ENCODE measurements around the gene DNAJC9.
"Not testable (repeated sequence)": the region's sequence is repeated elsewhere in the genome, so short reads cannot be mapped to it uniquely, and the experiment has no call there.

Gene DNAJC9

DNA sequence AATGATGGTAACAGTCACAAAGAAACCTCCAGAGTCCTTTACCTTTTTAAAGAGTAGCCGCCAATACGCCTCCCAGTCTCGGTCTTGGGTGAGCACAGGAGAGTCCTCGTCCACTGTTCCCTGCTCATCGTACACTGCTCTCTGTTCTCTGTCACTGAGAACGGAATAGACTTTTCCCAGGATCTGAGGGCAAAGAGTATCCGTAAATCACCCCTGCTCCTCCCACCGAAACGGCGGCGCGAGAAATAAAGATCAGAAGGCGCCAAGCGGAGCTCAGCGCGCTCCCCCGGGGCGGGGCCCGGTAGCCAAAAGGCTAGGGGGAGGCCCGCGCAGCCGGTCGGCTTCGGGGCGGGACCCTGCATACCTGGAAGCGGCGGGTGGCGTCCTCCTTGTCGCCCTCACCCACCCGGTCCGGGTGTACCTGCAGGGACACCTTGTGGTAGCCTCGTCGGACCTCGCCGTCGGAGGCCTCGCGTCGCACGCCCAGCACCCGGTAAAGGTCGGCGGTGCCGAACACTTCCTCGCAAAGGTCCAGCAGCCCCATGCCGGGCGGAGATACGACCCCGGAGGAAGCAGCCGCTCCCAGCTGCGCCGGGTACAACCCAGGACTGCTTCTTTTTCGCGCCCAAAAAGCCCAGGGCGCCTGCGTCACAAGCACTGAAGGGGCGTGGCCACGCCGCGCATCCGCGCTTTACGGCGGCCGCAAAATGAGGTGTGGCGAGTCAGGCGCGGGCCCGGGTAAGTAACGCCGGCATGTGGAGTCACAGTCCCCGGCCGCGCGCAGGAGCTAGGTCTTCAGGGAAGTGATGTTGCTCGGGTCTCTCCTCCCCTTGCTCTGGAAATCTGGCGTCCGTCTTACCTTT, at the start of gene DNAJC9:
TSS of gene DNAJC9 (minus strand) at position 610 of the 863 bp plus-strand sequence. CDS start at position 544, 66 bp downstream.
- DNase-seq, result peak; percentile 98

DNA sequence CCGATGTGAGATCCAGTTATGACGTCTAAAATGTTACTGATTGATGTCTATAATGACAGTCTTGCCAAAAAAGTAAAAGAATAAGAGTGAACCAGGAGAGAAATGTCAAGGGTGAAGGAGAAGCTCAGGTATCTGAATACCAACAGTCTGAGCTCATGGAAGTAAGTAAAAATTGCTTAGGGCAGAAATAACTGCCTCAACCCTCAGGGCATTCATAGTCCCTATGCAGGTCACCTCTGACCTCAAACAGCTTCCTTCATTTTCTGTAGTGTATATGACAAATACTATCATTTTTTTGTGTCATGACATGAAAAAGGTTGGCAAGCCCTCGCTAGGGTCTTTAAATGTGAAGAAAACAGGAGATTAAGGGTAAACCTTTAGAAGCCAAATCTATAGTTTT, 46.4 kb upstream of the DNAJC9 start:
- DNase-seq, result no peak

- no peak for DNase-seq
Measured at GRCh38 chr10:73289958-73290357, 42.9 kb upstream of the DNAJC9 start.

GRCh38 chr10:73287441-73287840, 40.4 kb upstream of the DNAJC9 start:
- peak; percentile 9 for DNase-seq

- DNase-seq, result no peak
Measured at GRCh38 chr10:73281097-73281496, 34.0 kb upstream of the DNAJC9 start.

GRCh38 chr10:73264423-73264822, 17.4 kb upstream of the DNAJC9 start:
- no peak for DNase-seq

DNA sequence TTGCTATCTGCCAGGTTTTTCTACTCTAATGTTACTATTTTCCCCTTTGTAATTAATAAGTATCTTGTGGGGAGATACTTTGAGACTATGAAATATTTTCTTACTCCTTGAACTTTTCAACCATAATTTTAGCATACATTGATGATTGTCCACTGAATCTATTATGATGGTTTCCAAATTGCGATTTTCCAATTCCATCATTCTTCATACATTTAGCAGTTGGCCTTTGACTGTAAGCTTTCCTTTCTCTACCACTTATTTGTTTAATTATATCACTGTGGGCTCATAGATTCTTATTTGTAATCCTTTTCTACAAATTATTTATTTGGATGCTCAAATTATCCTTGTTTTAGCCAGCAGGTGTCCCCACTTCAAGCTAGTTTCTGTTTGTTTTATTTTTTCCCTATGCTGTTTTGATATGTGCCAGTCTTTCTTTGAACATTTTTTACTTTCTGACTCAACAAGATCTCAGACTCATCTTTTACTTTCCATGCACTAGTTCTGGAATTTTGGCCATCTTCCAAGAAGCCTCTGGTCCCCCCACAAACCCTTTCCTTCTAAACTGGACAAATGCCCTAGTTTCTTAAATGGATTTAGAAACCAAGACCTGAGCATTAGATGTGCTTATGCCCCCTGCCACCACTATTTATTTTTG, 16.8 kb upstream of the DNAJC9 start:
- DNase-seq, result peak; percentile 65

DNA sequence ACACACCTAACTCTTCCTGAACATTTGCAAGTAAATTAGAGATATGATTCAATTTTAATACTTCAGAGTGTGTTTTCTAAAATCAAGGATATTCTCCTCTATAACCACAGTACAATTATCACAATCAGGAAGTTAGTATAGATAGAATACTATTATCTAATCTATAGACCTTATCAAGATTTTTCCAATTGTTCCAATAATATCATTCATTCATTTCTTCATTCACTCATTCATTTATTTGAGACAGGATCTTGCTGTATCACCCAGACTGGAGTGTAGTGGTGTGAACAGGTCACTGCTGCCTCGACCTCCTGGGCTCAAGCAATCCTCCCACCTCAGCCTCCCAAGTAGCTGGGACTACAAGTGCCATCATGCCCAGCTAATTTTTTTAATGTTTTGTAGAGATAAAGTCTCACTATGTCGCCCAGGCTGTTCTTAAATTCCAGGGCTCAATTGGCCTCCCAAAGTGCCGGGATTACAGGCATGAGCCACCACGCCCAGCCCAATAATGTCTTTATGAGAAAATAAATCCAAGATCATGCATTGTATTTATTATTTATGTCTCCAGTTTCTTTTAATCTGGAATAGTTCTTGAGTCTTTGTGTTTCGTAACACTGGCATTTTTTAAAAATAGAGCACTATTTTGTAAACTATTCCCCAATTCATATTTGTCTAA, 16.0 kb upstream of the DNAJC9 start:
- DNase-seq, result no peak

DNA sequence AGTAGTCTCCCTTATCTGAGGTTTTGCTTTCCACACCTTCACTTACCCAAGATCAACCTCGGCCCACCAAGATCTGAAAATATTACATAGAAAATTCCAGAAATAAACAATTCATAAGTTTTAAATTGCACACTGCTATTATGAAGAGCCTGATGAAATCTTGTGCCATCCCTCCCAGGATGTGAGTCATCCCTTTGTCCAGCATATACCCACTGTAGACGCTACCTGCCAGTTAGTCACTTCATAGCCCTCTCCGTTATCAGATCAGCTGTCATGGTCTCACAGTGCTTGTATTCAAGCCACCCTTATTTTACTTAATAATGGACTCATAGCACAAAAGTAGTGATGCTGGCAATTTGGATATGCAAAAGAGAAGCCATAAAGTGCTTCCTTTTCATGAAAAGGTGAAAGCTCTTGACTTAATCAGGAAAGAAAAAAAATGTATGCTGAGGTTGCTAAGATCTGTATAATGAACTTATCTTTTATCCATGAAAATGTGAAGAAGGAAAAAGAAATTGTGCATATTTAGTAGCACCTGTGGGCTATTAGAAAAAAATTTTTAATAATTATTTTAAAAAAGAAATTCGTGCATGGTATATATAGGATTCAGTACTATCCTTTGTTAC, 15.2 kb upstream of the DNAJC9 start:
- DNase-seq, result peak; percentile 54

- DNase-seq, result no peak
Measured at GRCh38 chr10:73261362-73261995, 14.4 kb upstream of the DNAJC9 start.

- DNase-seq, result not testable (repeated sequence)
Measured at GRCh38 chr10:73258612-73259011, 11.6 kb upstream of the DNAJC9 start.

- DNase-seq, result peak; percentile 55
Measured at GRCh38 chr10:73253225-73253555, 6.1 kb upstream of the DNAJC9 start.

- DNase-seq, result peak; percentile 99
Measured at GRCh38 chr10:73252445-73253224, 5.6 kb upstream of the DNAJC9 start, which contains the start of gene MRPS16. MRPS16 (minus strand) TSS chr10:73252644; CDS start chr10:73252482, 162 bp downstream.

GRCh38 chr10:73251683-73252444, 4.8 kb upstream of the DNAJC9 start:
- peak; percentile 59 for DNase-seq

- DNase-seq, result no peak
Measured at GRCh38 chr10:73248259-73248724, 1.2 kb upstream of the DNAJC9 start.

DNA sequence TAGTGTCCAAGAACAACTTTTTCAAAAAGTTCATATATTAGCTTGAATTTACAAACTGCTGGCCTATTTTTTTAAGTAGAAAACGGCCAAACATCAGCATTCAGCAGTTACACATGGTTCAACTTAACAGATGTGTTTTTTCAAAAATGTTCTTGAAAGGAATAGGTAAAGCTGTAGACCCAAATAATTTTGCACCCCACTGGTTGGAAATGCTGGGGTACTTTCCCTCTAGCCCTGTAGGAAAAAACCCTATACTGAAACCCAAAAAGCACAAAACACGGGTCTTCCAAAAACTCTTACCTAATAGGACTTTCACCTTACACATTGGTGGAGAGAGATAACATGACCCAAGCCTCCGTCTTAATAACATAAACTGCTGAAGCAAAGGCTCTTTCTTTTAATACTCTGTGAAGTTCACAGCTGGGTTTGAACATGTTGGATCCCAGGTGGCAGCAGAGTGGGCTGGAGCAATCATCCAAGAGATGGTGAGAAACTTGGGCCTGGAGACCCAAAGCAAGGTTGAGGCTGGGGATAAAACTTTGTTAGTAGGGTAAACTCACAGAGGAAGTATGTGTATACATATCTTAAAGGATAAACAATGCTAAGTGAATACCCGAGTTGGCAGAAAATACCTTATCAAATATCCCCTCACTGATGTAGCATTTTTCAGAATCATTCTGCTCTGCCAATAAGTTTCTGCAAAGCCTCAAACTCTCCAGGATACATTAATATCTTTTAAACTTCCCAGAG, 629 bp upstream of the DNAJC9 start:
- DNase-seq, result peak; percentile 30

- no peak for DNase-seq
Measured at GRCh38 chr10:73246322-73246645, 771 bp downstream of the DNAJC9 start.

GRCh38 chr10:73244866-73245477, 2.1 kb downstream of the DNAJC9 start:
- DNase-seq, result peak; percentile 97

GRCh38 chr10:73239908-73240307, 7.1 kb downstream of the DNAJC9 start:
- DNase-seq, result no peak

Data from hematopoietic multipotent progenitor cell treated with erythropoietin and hydrocortisone succinate and interleukin-3 and kit ligand, for 4 days (in vitro differentiated cells).